Stimulated activated CD4-positive, alpha-beta T cell treated with anti-CD3 and anti-CD28 coated beads, Interleukin-12 subunit alpha, Interleukin-12 subunit beta, amount 100 ng/mL, for 24 hours (primary cell): ENCODE results near the gene NME9.

ENCODE experiments used
- DNase-seq, 2 experiments: peaks; one replicate each; pipeline ENCODE4 v3.0.0-alpha.2; 2020; ENCODE audit warnings: low read depth in 2 of 2

The NME9 gene

DNA sequence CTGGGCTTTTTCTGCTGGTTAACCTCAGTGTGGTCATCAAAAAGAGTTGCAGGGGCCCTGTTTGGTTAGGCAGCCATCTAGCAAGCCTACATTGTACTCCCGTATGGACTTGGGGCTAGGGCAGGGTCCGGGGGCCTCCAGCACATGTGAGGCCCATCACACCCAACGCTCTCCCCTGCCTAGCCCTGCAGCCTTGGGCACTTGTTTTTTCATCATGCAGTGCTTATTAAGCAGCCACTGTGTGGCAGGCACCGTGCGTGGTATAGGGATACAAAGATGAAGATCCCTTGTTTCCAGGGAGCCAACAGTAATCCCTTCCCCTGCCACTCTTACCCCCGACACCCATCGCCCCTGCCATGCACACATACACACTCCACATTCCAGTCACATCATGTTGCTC lies 32.9 kb upstream of the NME9 start:
- DNase-seq, result no peak

DNA sequence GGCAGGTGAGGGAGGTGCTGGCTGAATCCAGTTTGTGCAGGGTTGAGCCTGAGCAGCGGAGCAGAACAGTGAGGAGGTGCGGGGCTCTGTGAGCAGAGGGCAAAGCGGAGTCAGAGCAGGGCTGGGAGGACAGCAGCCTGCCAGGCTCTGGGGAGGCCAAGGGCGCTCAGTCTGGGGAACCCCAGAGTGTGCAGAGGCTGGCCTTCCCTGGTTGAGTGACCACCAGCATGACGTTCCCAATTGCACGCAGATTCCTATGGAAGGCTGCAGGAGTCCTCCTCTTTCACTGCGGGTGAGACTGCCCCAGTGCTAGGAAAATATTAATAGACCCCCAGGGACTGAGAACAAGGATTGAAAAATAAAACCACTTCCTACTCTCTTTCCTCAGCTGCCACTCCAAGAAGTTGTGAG lies 31.9 kb upstream of the NME9 start:
- no peak for DNase-seq

- no peak for DNase-seq
These were observed 31.3 kb upstream of the NME9 start for GRCh38 chr3:138360869-138361525.

DNA sequence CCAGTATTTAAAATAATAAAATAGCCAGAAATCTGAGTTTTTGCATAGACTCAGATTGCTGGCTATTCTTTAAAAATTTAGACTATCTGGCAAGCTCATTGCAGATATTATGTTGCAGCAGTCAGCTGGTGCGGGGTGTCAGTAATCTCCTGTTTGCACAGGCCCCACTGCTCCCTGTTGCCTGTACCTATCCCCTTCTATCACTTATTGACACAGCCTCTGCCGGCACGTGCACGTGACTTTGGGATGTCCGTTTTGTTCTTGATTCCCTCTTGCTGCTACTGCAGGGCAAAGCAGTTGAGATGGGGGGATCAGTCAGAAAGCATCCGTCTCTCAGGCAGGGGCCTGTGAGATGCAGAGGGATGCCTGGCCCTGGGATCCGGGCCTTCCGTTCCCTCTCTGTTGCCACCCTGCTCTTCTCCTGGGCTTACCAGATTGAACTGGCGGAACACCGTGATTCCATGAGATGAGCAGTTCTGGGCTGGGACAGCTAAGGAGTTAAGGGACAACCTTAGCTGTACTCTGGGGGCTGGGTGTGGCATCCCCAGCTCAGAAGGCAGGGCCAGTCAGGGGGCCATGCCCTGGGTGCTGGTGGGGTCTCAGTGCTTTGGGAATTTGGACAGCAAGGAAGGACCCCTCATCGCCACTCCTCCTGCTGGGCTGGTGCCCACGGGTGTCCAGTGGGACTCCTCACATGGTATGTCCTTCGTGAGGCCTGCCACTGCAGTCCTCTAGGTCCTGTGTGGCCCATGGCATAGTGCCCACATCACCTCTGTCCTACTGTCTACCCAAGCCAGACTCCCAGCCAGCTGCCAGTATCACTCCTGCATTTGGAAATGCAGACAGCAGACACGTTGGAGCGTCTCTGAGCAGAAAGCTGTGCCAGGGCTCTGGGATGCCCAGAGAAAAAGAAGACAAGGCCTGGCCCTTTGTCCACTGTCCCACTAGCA lies 30.5 kb upstream of the NME9 start:
- no peak for DNase-seq

DNA sequence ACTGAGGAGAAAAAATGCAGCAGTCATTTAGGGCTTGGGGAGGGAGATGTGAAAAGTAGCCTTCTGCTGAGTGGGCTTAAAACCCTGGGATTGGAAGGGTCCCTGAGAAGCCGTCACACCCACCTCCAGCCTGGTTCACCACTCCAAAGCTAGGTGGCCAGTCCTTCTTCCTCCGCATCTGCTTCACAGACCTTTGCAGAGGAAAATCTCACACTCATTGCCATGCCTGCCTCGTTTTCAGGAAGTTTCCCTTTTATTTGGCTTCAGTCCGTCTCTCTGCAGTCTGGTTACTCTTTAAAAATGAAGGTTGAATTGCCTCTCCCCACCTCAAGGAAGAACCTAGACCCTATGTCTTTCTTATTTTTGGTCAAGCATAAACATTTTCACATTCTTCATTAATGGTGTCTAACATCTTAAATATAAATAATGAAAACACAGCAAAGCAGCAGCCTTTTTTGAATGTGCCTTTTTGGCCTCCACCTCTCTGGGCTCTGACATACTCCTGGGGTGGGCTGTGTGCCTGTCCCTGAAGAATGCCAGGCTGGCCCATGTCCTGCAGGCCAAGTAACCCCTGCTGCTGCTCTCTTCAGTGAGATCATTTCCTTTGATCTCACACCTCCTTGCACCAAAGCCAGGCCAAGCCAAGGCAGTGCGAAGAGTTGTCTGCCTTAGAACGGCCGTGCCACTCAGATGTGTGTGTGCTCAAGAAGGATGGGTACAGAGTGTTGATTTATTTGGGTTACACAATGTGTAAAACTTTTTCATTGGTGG lies 29.7 kb upstream of the NME9 start:
- no peak for DNase-seq

DNA sequence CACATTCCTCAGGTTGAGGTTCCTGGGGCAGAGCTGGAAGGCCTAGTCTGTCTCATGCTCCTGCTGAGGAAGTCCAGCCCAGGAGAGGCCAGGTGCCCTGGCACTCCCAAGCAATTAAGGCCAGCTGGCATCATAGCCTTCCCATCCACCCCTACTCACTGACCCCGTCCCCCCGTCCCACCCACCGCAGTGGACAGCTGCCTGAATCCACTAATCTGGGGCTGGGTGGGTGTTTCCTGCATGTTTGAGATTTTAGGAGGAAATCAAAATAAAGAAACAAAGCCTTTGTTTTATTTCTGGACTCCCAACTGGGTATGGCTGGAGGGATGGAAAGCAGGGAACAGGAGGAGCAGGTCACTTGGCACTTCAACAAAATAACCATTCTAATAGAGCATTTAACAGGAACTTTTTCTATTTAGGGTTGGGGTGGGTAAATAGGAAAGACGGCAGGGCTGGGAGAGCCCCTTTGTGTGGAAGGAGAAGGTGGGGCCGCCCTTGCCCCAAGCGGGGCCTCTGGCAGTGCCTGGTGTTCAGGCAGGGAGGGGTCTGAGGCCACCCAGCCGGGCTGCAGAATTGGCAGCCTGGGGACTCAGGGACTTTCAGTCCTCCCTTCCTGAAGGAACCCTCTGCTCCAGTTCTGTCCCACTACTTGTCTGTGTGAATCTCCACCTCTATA lies 27.2 kb upstream of the NME9 start:
- DNase-seq, result no peak

DNA sequence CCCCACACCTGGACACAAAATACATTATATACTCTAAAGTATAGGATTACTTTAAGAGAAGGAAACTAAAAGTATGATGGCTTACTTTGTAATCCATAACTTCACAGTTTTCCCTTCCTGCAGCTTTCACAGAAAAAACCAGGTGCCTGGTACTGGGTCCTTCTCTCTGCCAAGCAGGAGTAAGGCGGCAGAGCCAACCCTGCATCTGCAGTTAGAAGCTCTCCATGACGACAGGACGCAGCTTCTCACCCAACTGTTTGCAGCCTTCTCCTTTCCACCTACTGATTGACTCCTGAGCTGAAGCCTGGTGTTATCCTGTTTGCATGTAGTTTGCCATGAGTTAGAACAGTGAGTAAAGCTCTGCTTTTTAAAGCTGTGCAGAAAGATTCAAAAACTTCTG lies 25.4 kb upstream of the NME9 start:
- DNase-seq, result no peak

- no peak for DNase-seq
These were observed 24.7 kb upstream of the NME9 start for GRCh38 chr3:138354376-138354775.

GRCh38 chr3:138351916-138352550 lies 22.4 kb upstream of the NME9 start:
- DNase-seq, result no peak

DNA sequence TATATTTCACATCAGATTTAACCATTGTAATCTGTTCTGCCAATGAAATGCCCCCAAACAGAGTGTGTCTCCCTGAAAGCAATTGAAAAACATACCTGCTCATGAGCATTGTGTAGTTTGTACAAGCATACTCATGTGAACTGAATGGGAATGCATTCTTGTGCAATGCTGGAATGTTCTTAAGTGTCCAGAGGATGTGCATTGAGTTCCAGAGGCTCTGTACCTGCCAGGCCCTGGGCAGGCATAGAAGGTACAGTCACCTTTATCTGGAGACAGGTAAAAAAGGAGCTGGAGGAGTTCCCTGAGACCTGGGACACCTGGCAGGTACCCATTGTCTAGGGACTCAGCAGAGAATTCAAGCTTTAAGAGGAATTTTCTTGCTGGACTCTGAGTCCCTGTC lies 21.5 kb upstream of the NME9 start:
- no peak for DNase-seq

DNA sequence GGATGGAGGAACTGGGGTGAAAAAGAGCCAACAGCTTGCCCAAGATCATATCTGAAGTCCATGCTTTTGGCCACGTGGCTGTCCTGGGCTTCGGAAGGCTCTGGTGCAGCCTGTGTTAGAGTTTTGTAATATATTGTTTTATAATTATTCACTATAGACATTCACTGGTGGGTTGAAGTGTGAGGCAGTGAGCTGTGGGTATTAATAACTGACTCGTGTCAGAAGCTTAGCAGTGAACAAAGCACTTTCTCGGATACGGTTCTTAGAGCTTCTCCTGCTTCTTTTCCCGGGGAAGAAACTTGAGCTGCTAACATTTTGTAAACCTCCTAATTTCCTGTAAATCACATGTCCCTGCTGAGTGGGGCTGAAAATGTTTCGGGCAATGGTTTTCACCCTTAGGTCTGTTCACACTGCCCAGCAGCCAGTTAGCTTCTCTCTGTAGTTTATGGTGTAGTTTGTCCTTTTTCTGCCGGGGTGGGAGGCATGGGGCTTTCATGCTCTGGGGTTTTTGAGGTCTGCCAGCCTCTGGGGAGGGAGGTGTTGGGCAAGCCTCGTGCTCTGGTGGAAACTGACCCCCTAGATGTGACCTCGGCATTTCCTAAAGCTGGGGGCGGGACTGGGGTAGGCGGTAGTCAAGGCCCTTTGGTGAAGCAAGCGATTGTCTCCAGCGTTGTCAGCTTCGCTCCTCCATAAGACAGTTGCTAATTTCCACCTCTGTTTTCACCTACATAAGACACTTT lies 20.4 kb upstream of the NME9 start:
- no peak for DNase-seq

DNA sequence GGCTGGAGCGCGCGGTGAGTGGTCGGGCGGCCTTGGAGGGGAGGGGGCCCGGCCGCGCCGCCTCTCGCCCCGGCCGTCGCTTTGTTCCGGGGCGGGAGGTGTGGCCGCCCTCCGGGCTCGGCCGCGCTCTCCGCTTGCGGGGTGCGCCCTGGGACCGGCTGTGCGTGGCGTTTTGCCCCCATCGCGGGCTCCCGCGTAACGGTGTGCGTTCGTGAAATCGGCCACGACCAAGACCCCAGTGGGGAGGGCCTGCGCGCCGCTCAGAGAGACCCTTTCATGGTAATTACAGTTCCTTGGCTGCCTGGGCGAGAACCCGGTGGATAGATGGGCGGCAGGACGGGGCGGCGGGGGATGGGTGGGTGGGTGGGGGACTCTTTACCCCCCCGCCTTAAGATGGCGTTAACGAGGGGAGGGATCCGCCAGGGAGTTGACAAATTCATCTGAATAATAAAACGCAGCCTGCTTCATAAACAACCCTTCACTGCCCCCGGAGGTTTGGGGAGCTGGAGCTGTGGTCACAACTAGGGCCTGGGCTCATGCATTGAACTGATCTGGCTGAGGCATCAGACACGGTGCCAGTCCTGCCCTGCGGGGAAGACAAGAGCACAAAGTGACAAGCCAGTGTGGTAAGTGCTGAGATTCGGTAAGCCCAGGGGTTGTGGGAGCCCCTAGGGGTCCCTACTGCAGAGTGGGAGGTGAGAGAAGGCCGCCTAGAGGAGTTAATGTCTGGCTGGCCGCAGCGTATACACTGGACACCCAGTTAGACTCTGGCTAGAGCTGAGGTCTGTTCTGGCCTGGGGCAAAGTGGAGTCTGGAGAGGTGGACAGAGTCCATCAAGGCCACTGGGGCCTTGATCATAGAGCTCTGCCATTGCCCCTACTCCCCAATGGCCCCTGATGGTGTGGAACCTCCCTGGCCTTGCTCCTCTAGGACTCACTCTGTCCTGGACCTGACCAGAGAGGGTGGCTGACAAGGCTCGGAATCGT lies 19.4 kb upstream of the NME9 start:
- DNase-seq, result no peak

- DNase-seq, result no peak
These were observed 18.5 kb upstream of the NME9 start, which contains the start of gene MRAS for GRCh38 chr3:138347960-138348753. Gene MRAS (plus strand): TSS chr3:138348579. CDS start chr3:138372884, 24,305 bp downstream.

DNA sequence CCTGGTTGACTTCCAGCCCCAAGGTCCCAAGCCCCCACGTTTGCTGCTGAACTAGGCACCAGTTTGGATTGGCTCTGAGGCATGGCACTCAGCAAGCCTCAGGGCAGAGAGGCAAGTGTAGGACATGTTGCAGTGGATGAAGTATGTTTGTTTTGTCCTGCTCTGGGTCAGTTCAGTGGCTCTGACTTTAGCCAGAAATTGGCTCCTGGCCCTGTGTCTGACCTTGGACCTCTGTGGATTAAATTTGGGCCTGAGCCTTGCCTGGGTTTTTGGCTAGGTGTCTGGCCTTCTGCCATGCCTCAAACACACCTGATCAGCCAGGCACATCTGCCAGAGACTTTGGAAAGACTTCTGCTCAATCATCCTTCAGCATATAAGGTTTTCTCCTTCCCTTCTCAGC lies 15.1 kb upstream of the NME9 start:
- no peak for DNase-seq

- no peak for DNase-seq
These were observed 10.9 kb upstream of the NME9 start for GRCh38 chr3:138340511-138340910.

- DNase-seq, result no peak
These were observed 9.2 kb upstream of the NME9 start for GRCh38 chr3:138338811-138339210.

DNA sequence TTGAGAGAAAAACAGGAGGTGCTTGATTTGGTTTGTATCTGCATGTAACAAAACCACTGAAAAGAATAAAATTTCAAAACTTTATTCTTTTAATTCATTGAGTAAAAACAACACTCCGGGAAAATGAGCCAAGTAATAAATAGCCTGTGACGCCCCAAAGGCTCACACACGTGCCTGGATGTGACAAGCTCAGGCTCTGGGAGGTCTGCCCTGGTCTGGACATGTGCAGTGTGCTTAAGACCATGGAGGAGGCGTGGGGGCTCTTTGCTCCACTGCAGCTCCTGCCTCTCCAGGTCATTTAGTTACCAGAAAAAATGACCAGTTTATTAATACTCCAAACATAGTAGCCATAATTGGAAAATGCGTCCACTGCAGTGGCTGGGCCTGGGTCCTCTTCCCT lies 8.6 kb upstream of the NME9 start:
- DNase-seq, result no peak

DNA sequence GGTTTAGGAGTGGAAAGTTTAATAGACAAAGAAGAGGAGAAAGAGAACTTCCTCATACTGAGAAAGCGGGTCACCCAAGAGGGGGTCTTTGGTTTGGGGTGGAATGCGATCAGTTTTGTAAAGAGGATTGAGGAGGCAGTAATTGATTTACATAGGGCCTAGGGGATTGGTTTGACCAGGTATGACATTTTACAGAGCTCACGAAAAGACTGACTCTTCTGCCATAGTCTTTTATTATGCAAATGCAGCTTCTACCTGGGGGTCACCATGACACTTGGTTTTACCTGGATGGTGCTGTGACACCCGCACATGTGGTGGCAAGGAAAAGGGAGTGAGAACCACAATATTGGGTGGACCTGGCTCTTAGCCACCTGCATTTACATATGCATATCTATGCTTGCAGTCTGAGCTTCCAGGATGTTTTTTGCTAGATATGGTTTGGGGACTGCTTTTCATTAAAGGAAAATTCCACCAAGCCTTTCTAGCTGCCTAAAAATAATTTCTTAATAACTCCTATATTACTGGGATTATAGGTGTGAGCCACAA lies 6.9 kb upstream of the NME9 start:
- no peak for DNase-seq
